ENCODE data around the gene NAIF1. TPM values are rescaled to one million over a fixed set of nuclear protein-coding genes. Genes with fewer than 3 reads are reported as not detected.

NAIF1 gene
- total and polyA plus RNA-seq, 10 donors: 9.3 to 15.4 (median 11.5) TPM

DNA sequence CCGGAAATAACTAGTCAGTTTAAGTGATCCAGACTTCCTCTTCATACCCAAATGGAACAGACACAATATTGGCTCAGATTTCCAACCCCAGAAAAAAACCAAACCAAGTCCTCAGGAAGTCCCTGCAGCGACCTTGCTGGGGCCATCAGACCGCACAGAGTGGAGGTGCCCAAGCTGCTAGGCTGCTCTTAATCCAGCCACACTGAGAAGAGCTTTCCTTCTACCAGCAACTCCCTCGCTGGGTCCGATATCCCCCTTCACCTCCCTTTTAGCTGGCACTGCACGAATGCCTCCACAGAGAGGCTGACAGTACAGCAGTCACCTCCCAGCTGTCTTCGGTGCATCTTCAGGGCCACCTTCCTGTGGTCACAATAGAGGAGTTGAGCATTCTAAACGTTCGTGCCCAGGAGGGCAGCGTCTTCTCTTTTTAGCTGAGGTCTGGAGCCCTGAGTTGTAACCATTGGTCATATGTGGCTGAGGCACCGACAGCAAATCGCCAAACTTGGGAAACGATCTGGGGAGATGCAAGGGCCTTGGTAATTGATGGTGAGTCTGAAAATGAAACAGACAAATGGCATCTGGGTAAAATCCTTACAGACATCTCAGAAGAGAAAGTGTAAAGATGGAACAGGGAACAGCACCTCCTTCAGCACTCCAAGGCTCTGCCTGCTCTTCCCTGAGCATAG, 5.7 kb downstream of the NAIF1 start:
- Histone ChIP-seq H3K4me1 (peaks cover 47 to 90% (median 65%) of the 10 kb centered on the region in 6 donors), H3K9me3 (no peaks in the 10 kb centered on the region), H3K27ac (peak overlapping the region; percentile 21 to 86 (median 78)), H3K27me3 (replicated peaks in 1 of 7) (no peaks in the 10 kb centered on the region), H3K36me3 (peaks cover 0 to 19% (median 5%) of the 10 kb centered on the region in 6 donors), H3K4me3 (peak overlapping the region in 2 of 8 donors; percentile 15 to 45)
- 12 to 20% (median 17%) methylated on average over 13 of the region's 13 CpGs for WGBS, 5 donors
- TF ChIP-seq POLR2AphosphoS5 (IDR thresholded peaks at IDR 0.05) (peak in 2 of 3 donors; percentile 48 to 51), CTCF (IDR thresholded peaks at IDR 0.05 in 8 of 11, conservative IDR thresholded peaks at IDR 0.05 in 3 of 11) (no peak), POLR2A (IDR thresholded peaks at IDR 0.05) (no peak)
- DNase-seq: peak; percentile 67
- intact Hi-C loops (cut with DNase I; ENCODE audit: low total_unique reads): no loop called here

- Histone ChIP-seq H3K4me1 (peaks cover 36 to 89% (median 62%) of the 10 kb centered on the region in 6 donors), H3K27me3 (replicated peaks in 1 of 7) (no peaks in the 10 kb centered on the region), H3K9me3 (no peaks in the 10 kb centered on the region), H3K27ac (peak overlapping the region in 4 of 8 donors; percentile 13 to 85 (median 52)), H3K4me3 (no peak overlapping the region), H3K36me3 (peaks cover 0 to 19% (median 5%) of the 10 kb centered on the region in 6 donors)
- TF ChIP-seq CTCF (IDR thresholded peaks at IDR 0.05 in 8 of 11, conservative IDR thresholded peaks at IDR 0.05 in 3 of 11): no peak
- TF ChIP-seq POLR2A (IDR thresholded peaks at IDR 0.05): no peak
- TF ChIP-seq POLR2AphosphoS5 (IDR thresholded peaks at IDR 0.05): no peak
- intact Hi-C loops (cut with DNase I; ENCODE audit: low total_unique reads): no loop called here
- WGBS, 5 donors: 82 to 87% (median 83%) methylated on average over 6 of the region's 6 CpGs
- DNase-seq: no peak
Measured at GRCh38 chr9:128059365-128059983, 7.6 kb downstream of the NAIF1 start.

GRCh38 chr9:128057724-128058409, 9.3 kb downstream of the NAIF1 start:
- Histone ChIP-seq H3K4me3 (no peak overlapping the region), H3K27me3 (replicated peaks in 1 of 7) (no peaks in the 10 kb centered on the region), H3K27ac (peak overlapping the region in 2 of 8 donors; percentile 85 to 88), H3K9me3 (no peaks in the 10 kb centered on the region), H3K4me1 (peaks cover 29 to 91% (median 53%) of the 10 kb centered on the region in 6 donors), H3K36me3 (peaks cover 0 to 11% (median 1%) of the 10 kb centered on the region in 6 donors)
- DNase-seq: no peak
- intact Hi-C loops (cut with DNase I; ENCODE audit: low total_unique reads): no loop called here
- 82 to 92% (median 85%) methylated on average over 8 of the region's 8 CpGs for whole genome bisulfite sequencing, 5 donors
- TF ChIP-seq CTCF (IDR thresholded peaks at IDR 0.05 in 8 of 11, conservative IDR thresholded peaks at IDR 0.05 in 3 of 11) (no peak), POLR2A (IDR thresholded peaks at IDR 0.05) (no peak), POLR2AphosphoS5 (IDR thresholded peaks at IDR 0.05) (no peak)

Data from spleen (tissue), 11 donors.